Measurements from ENCODE around the gene CHRNA10.
"Not testable (repeated sequence)": the region's sequence is repeated elsewhere in the genome, so short reads cannot be mapped to it uniquely, and the experiment has no call there.

CHRNA10 gene

DNA sequence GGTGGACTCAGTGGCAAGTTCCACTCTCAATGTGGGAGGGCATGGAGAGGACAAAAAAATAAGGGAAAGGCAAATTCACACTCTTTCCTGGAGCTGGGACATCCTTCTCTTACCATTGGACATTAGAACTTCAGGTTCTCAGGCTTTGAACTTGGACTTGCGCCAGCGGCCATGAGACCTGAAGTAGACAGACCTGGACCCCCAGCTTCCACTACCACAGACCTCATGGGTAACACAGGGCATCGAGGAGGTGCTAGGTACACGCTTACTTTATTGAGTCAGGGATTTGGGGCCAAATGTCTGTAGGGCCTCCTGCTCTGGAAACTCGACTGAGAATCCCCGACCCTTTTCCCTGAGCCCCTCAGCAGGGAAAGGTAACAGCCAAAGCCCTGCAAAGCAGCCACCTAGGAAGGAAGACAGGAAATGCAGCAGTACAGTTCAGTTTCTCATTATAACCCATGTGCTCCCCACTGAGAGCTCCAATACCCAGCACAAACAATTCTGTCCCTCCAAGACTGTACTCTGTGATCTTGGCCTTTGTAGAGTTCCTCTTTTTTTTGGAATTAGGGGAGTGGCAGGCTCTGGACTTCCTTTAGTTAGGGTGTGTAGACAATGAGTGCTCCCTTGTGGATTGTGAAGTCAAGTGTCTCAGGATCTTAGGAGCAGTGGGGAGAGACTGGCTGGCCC, 5.7 kb downstream of the CHRNA10 start:
- no peak for TF ChIP-seq CTCF (IDR thresholded peaks at IDR 0.05)
- Histone ChIP-seq H3K4me3 (no peak overlapping the region), H3K27ac (no peak overlapping the region)
- no peak for DNase-seq (ENCODE audit: low spot score)

DNA sequence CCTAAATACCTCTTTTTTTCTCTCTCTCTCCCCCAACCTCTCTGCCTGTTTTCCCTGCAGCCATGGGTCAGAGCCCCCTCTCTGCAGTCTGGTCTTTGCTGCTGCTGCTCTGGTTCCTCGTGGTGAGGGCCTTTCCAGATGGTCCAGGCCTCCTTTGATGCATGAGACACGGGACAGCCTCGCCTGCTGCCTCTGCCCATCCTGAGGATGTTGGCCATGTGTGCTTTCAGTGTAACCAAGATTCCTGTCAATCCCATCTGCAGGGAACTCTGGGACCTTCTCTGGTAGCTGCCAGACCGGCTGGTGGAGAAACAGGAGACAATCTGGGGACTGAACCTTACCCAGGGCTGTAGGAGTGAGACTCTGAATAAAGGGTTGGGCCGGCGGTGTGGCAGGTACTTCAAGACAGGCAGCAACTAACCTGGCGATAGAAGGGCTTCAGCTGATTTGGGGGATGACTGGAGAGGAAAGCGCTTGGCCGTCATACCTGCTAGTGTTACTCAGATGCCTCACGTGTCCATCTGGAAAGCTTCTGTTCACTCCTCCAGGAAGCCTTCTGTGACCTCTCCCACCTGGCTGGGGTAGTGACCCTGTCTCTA, 7.1 kb downstream of the CHRNA10 start:
- no peak for DNase-seq (ENCODE audit: low spot score)

GRCh38 chr11:3662856-3663255, 8.3 kb downstream of the CHRNA10 start:
- no peak for DNase-seq (ENCODE audit: low spot score)
- TF ChIP-seq CTCF (IDR thresholded peaks at IDR 0.05), result no peak
- Histone ChIP-seq H3K4me3 (no peak overlapping the region), H3K27ac (no peak overlapping the region)

More for the DNA sequence above, 7.1 kb downstream of the CHRNA10 start:
- TF ChIP-seq CTCF (IDR thresholded peaks at IDR 0.05), result no peak
- H3K4me3 ChIP-seq, result no peak overlapping the region
- no peak overlapping the region for H3K27ac ChIP-seq

GRCh38 chr11:3660960-3661359, 10.2 kb downstream of the CHRNA10 start:
- H3K4me3 ChIP-seq, result no peak overlapping the region
- DNase-seq (ENCODE audit: low spot score), result no peak
- no peak for TF ChIP-seq CTCF (IDR thresholded peaks at IDR 0.05)
- H3K27ac ChIP-seq, result no peak overlapping the region

DNA sequence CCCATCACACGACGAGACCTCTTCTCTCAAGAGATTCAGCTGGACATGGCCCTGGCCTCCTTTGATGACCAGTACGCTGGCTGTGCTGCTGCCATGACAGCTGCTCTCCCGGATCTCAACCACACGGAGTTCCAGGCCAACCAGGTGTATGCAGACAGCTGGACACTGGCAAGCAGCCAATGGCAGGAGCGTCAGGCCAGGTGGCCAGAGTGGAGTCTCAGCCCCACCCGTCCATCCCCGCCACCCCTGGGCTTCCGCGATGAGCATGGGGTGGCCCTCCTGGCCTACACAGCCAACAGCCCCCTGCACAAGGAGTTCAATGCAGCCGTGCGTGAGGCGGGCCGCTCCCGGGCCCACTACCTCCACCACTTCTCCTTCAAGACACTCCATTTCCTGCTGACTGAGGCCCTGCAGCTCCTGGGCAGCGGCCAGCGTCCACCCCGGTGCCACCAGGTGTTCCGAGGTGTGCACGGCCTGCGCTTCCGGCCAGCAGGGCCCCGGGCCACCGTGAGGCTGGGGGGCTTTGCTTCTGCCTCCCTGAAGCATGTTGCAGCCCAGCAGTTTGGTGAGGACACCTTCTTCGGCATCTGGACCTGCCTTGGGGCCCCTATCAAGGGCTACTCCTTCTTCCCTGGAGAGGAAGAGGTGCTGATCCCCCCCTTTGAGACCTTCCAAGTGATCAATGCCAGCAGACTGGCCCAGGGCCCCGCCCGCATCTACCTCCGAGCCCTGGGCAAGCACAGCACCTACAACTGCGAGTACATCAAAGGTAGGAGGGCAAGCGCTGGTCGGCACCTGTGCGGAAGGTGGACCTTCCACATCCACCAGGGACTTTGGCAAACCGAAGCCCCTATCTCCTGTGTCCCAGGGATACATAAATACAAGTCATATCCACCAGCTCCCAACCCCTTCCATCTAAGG, 11.3 kb downstream of the CHRNA10 start:
- no peak overlapping the region for H3K4me3 ChIP-seq
- H3K27ac ChIP-seq, result no peak overlapping the region
- DNase-seq (ENCODE audit: low spot score), result no peak
- no peak for TF ChIP-seq CTCF (IDR thresholded peaks at IDR 0.05)

DNA sequence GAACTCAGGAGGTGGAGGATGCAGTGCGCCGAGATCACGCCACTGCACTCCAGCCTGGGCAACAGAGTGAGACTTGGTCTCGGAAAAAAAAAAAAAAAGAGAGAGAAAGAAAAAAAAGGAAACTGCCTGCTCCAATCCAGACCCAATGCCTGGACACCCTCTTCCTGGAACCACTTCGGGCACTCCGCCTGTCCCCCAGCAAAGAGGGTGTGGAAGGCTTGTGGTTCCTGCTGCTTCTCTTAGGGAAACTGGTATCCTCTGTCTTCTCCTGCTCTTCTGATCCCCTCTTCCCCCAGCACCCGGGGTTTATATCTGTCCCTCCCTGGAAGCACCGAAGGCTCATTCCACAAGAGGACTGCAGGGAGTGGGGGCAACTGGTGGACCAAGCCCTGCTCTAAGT, 12.9 kb downstream of the CHRNA10 start:
- TF ChIP-seq CTCF (IDR thresholded peaks at IDR 0.05), result no peak
- no peak overlapping the region for H3K27ac ChIP-seq
- H3K4me3 ChIP-seq, result no peak overlapping the region
- no peak for DNase-seq (ENCODE audit: low spot score)

DNA sequence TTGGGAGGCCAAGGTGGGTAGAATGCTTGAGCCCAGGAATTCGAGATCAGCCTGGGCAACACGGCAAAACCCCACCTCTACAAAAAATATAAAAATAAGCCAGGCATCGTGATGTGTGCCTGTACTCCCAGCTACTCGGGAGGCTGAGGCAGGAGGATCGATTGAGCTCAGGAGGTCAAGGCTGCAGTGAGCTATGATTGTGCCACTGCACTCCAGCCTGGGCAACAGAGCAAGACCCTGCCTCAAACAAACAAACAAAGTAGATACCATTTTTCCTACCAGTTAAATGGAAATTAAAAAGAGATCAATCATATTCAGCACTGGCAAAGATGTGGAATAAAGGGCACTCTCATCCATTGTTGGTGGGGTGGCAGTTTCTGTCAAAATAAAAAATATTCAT, 13.9 kb downstream of the CHRNA10 start:
- not testable (repeated sequence) for H3K27ac ChIP-seq; H3K4me3 ChIP-seq; DNase-seq (ENCODE audit: low spot score)
